Esophagus muscularis mucosa (tissue), 4 donors: ENCODE results near the gene FAM161A. TPM values are rescaled to one million over a fixed set of nuclear protein-coding genes. Genes with fewer than 3 reads are reported as not detected.

Source experiments
- DNase-seq: peaks from one replicate; pipeline ENCODE4 v3.0.0-alpha.2; 2017; ENCODE audit errors: extremely low spot score
- H3K27ac ChIP-seq, 4 donors: fragments of 200-600 bp; sonication (generic); replicated peaks in 1 of 4; 1 replicate in 3 of 4; 2 replicates in 1 of 4; pipeline ENCODE4 v1.5.1; 2016 to 2019; ENCODE audit warnings: mild to moderate bottlenecking in 1 of 4
- H3K27me3 ChIP-seq, 4 donors: fragments of 200-600 bp; sonication (generic); one replicate each; pipeline versions ENCODE4 v1.5.1 to v1.6.0; 2016 to 2019
- H3K36me3 ChIP-seq, 4 donors: fragments of 200-600 bp; sonication (generic); one replicate each; pipeline ENCODE4 v1.5.1; 2016 to 2019
- H3K4me1 ChIP-seq, 4 donors: fragments of 200-600 bp; sonication (generic); one replicate each; pipeline ENCODE4 v1.5.1; 2016 to 2019
- H3K4me3 ChIP-seq, 4 donors: fragments of 200-600 bp; sonication (generic); 1 replicate in 2 of 4; 2 replicates in 2 of 4; pipeline ENCODE4 v1.5.1; 2016 to 2019; ENCODE audit warnings: mild to moderate bottlenecking in 4 of 4, moderate library complexity in 1 of 4
- H3K9me3 ChIP-seq, 4 donors: fragments of 200-600 bp; sonication (generic); 1 replicate in 3 of 4; 2 replicates in 1 of 4; pipeline ENCODE4 v1.5.1; 2016 to 2019
- CTCF ChIP-seq, 3 experiments: fragments of 200-600 bp in 2 of 3; fragments of 450-650 bp in 1 of 3; sonication (generic) in 2 of 3; IDR thresholded peaks; one replicate each; pipeline ENCODE4 v1.5.1; 2017 to 2019; ENCODE audit warnings: antibody characterized with exemption in 3 of 3, mild to moderate bottlenecking in 2 of 3, moderate library complexity in 1 of 3
- EP300 ChIP-seq: sonication (generic); formaldehyde crosslinking; IDR thresholded peaks from one replicate; pipeline ENCODE4 v1.6.1; 2017; ENCODE audit warnings: antibody characterized with exemption
- POLR2A ChIP-seq: fragments of 450-650 bp; IDR thresholded peaks from one replicate; pipeline ENCODE4 v1.6.1; 2017; ENCODE audit warnings: antibody characterized with exemption, moderate library complexity, mild to moderate bottlenecking, low read depth
- POLR2AphosphoS5 ChIP-seq, 2 donors: sonication (generic); formaldehyde crosslinking; IDR thresholded peaks; one replicate each; pipeline ENCODE4 v1.6.1; 2017; ENCODE audit warnings: antibody characterized with exemption in 2 of 2
- WGBS: methylation state at CpG from one replicate; pipeline ENCODE4 v1.1.5; 2018; 5-methylcytosine and 5-hydroxymethylcytosine counted together
- intact Hi-C: fragments of 100-400 bp; cut with DNase I; formaldehyde crosslinking; loops from one replicate; pipeline ENCODE4 v1.15.1; 2023
- total RNA-seq, 4 donors: library from RNA; depleted of rRNA; stranded (reverse); fragments of >200 nt; gene quantifications; one replicate each; pipeline versions ENCODE4 v1.1.0 to v1.2.1, GENCODE V29; 2016

Gene FAM161A
- total RNA-seq, 4 donors from 2014 or later: 0.83 to 1.7 (median 1.3) TPM

GRCh38 chr2:61841286-61841685 lies 12.6 kb downstream of the FAM161A start:
- no peak for DNase-seq

DNA sequence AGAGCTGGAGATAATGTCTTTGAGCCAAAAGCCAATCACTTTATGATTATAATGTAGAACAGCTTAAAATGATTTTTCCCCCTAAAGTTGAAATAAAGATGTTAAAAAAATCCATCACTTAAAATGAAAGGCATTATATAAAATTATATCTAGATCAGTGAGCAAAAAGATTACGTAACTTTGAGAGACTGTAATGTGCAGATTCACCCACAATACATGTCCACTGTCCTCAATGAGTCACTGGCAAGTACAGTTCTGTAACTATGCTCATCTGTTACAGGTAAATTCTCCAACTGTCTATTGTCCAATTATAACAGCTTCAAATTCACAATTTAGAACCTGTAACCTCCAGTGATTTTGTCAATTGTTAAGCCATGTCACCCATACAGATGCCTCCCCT lies 19.0 kb downstream of the FAM161A start:
- H3K9me3 ChIP-seq: no peaks in the 10 kb centered on the region
- H3K4me1 ChIP-seq: no peaks in the 10 kb centered on the region
- no peak for TF ChIP-seq EP300
- TF ChIP-seq CTCF (IDR thresholded peaks at IDR 0.05): no peak
- no peak for TF ChIP-seq POLR2A
- no peak for TF ChIP-seq POLR2AphosphoS5 (IDR thresholded peaks at IDR 0.05)
- WGBS: 59% methylated on average over 1 of the region's 1 CpG
- H3K36me3 ChIP-seq: peaks cover 0 to 3% (median 0%) of the 10 kb centered on the region in 4 donors
- H3K4me3 ChIP-seq: no peak overlapping the region
- no peak for DNase-seq
- intact Hi-C loops: no loop called here
- H3K27me3 ChIP-seq: no peaks in the 10 kb centered on the region
- H3K27ac ChIP-seq: no peak overlapping the region

More at GRCh38 chr2:61841286-61841685, 12.6 kb downstream of the FAM161A start:
- WGBS: 97% methylated on average over 3 of the region's 3 CpGs
- intact Hi-C loops: no loop called here
- no peak overlapping the region for H3K27ac ChIP-seq
- peaks cover 0 to 12% (median 2%) of the 10 kb centered on the region in 4 donors for H3K36me3 ChIP-seq
- no peaks in the 10 kb centered on the region for H3K4me1 ChIP-seq
- H3K4me3 ChIP-seq: no peak overlapping the region
- H3K27me3 ChIP-seq: no peaks in the 10 kb centered on the region
- no peak for TF ChIP-seq CTCF (IDR thresholded peaks at IDR 0.05)
- no peak for TF ChIP-seq POLR2A
- no peak for TF ChIP-seq POLR2AphosphoS5 (IDR thresholded peaks at IDR 0.05)
- no peak for TF ChIP-seq EP300
- no peaks in the 10 kb centered on the region for H3K9me3 ChIP-seq

GRCh38 chr2:61833971-61834370 lies 19.9 kb downstream of the FAM161A start:
- no peaks in the 10 kb centered on the region for H3K9me3 ChIP-seq
- intact Hi-C loops: no loop called here
- H3K36me3 ChIP-seq: no peaks in the 10 kb centered on the region
- DNase-seq: no peak
- H3K4me1 ChIP-seq: no peaks in the 10 kb centered on the region
- WGBS: 96% methylated on average over 1 of the region's 1 CpG
- TF ChIP-seq CTCF (IDR thresholded peaks at IDR 0.05): no peak
- TF ChIP-seq EP300: no peak
- no peak for TF ChIP-seq POLR2A
- no peak for TF ChIP-seq POLR2AphosphoS5 (IDR thresholded peaks at IDR 0.05)
- no peak overlapping the region for H3K27ac ChIP-seq
- H3K4me3 ChIP-seq: no peak overlapping the region
- no peaks in the 10 kb centered on the region for H3K27me3 ChIP-seq

- H3K27ac ChIP-seq: no peak overlapping the region
- TF ChIP-seq CTCF (IDR thresholded peaks at IDR 0.05) (no peak), POLR2A (no peak), EP300 (no peak), POLR2AphosphoS5 (IDR thresholded peaks at IDR 0.05) (no peak)
- H3K4me1 ChIP-seq: no peaks in the 10 kb centered on the region
- H3K36me3 ChIP-seq: no peaks in the 10 kb centered on the region
- WGBS: 91% methylated on average over 11 of the region's 11 CpGs
- no peaks in the 10 kb centered on the region for H3K9me3 ChIP-seq
- intact Hi-C loops: no loop called here
- H3K27me3 ChIP-seq: no peaks in the 10 kb centered on the region
- H3K4me3 ChIP-seq: no peak overlapping the region
- no peak for DNase-seq
These were observed 21.5 kb downstream of the FAM161A start for GRCh38 chr2:61832183-61832841.

DNA sequence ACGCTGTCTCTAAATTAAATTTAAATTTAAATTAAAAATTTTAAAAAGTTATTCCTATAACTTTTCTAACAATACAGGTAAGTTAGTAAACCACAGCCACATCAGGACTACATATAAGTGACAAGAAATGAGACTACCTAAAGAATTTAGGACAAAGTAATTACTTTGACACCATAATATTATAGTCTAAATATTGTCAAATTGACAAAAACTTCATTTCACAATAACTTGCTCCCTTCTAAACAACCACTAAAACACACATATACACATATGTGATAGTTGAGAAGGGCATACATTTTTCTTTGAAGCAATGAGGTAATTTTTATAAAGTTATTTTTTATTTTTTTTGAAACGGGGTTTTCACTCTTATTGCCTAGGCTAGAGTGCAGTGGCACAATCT lies 31.6 kb downstream of the FAM161A start:
- 88% methylated on average over 2 of the region's 2 CpGs for WGBS
- no peak overlapping the region for H3K27ac ChIP-seq
- H3K9me3 ChIP-seq: no peaks in the 10 kb centered on the region
- H3K4me1 ChIP-seq: no peaks in the 10 kb centered on the region
- no peak overlapping the region for H3K4me3 ChIP-seq
- H3K27me3 ChIP-seq: no peaks in the 10 kb centered on the region
- intact Hi-C loops: no loop called here
- DNase-seq: no peak
- no peak for TF ChIP-seq CTCF (IDR thresholded peaks at IDR 0.05)
- TF ChIP-seq POLR2AphosphoS5 (IDR thresholded peaks at IDR 0.05): no peak
- no peak for TF ChIP-seq POLR2A
- no peak for TF ChIP-seq EP300
- no peaks in the 10 kb centered on the region for H3K36me3 ChIP-seq
